PC-3 (cell line): ENCODE measurements around the gene MRPL1.

ENCODE experiments used
- EZH2 ChIP-seq: fragments of 300-600 bp; sonication (generic); IDR thresholded peaks from one replicate; pipeline ENCODE4 v1.6.1; 2017; ENCODE audit warnings: antibody characterized with exemption, mild to moderate bottlenecking, low read length; ENCODE audit not compliant: unreplicated experiment
- EZH2phosphoT487 ChIP-seq: fragments of 300-600 bp; sonication (generic); IDR thresholded peaks from 2 replicates; pipeline ENCODE4 v1.6.1; 2018; ENCODE audit warnings: mild to moderate bottlenecking, antibody characterized with exemption, low read length, borderline replicate concordance
- TF ChIP-seq, protein P1 (sequence below): fragments of 300-600 bp; sonication (generic); conservative IDR thresholded peaks from 2 replicates; pipeline ENCODE4 v1.5.1; 2017; ENCODE audit warnings: antibody characterized with exemption, low read depth, mild to moderate bottlenecking, low read length

DNA sequence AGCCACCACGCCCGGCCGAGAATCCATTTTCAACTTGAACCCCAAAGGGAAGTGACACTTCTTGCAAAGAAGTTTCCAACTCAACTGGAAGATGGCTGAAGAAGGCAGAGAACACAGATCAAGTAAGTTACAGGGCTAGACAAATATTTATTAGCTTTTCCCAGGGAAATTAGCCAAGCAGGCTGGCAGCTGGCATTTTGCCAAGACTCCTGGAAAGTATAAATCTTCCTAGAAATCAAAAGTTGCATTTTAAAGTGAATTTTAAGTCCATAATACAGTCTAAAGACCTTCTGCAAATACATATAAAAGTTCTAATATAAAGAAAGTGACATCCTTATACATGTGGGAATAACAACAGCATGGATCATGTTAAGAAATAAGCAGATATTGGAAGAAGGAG, 3.4 kb upstream of the MRPL1 start:
- TF ChIP-seq, protein P1, sequence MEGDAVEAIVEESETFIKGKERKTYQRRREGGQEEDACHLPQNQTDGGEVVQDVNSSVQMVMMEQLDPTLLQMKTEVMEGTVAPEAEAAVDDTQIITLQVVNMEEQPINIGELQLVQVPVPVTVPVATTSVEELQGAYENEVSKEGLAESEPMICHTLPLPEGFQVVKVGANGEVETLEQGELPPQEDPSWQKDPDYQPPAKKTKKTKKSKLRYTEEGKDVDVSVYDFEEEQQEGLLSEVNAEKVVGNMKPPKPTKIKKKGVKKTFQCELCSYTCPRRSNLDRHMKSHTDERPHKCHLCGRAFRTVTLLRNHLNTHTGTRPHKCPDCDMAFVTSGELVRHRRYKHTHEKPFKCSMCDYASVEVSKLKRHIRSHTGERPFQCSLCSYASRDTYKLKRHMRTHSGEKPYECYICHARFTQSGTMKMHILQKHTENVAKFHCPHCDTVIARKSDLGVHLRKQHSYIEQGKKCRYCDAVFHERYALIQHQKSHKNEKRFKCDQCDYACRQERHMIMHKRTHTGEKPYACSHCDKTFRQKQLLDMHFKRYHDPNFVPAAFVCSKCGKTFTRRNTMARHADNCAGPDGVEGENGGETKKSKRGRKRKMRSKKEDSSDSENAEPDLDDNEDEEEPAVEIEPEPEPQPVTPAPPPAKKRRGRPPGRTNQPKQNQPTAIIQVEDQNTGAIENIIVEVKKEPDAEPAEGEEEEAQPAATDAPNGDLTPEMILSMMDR, result no peak
- TF ChIP-seq EZH2phosphoT487 (no peak), EZH2 (no peak)
